Breast epithelium (tissue), 4 donors: ENCODE measurements around the gene OSBPL9. TPM values are rescaled to one million over a fixed set of nuclear protein-coding genes. Genes with fewer than 3 reads are reported as not detected.

Experiments
- DNase-seq, 2 donors: peaks; one replicate each; pipeline ENCODE4 v3.0.0-alpha.2; 2019; ENCODE audit warnings: low spot score in 2 of 2
- H3K27ac ChIP-seq, 2 donors: fragments of 200-600 bp; sonication (generic) in 1 of 2; one replicate each; pipeline ENCODE4 v1.5.1; 2016 to 2019; ENCODE audit warnings: mild to moderate bottlenecking in 1 of 2
- H3K27me3 ChIP-seq, 2 donors: fragments of 200-600 bp; sonication (generic) in 1 of 2; one replicate each; pipeline versions ENCODE4 v1.5.1 to v1.6.0; 2017 to 2019; ENCODE audit warnings: control low read depth in 1 of 2, mild to moderate bottlenecking in 1 of 2
- H3K36me3 ChIP-seq: fragments of 200-600 bp; one replicate; pipeline ENCODE4 v1.5.1; 2019
- H3K4me1 ChIP-seq, 2 donors: fragments of 200-600 bp; sonication (generic); one replicate each; pipeline ENCODE4 v1.5.1; 2016 to 2019; ENCODE audit warnings: control low read depth in 1 of 2
- H3K4me3 ChIP-seq, 3 donors: fragments of 200-600 bp; sonication (generic); 1 replicate in 2 of 3; 2 replicates in 1 of 3; pipeline ENCODE4 v1.5.1; 2016 to 2019; ENCODE audit warnings: mild to moderate bottlenecking in 3 of 3, moderate library complexity in 2 of 3
- H3K9me3 ChIP-seq, 2 donors: fragments of 200-600 bp; sonication (generic) in 1 of 2; one replicate each; pipeline ENCODE4 v1.5.1; 2016 to 2019; ENCODE audit warnings: control low read depth in 1 of 2
- CTCF ChIP-seq, 3 donors: fragments of 450-650 bp; IDR thresholded peaks; one replicate each; pipeline ENCODE4 v1.5.1; 2016 to 2017; ENCODE audit warnings: antibody characterized with exemption in 3 of 3, mild to moderate bottlenecking in 3 of 3, moderate library complexity in 3 of 3
- POLR2A ChIP-seq: fragments of 450-650 bp; IDR thresholded peaks from one replicate; pipeline ENCODE4 v1.6.1; 2016; ENCODE audit warnings: antibody characterized with exemption, mild to moderate bottlenecking, moderate library complexity
- POLR2AphosphoS5 ChIP-seq, 3 donors: sonication (generic); formaldehyde crosslinking; IDR thresholded peaks; one replicate each; pipeline ENCODE4 v1.6.1; 2017; ENCODE audit warnings: antibody characterized with exemption in 3 of 3
- intact Hi-C: fragments of 100-400 bp; cut with DNase I; formaldehyde crosslinking; loops from one replicate; pipeline ENCODE4 v1.15.1; 2023; ENCODE audit warnings: low total_unique reads
- total RNA-seq, 3 donors: library from RNA; depleted of rRNA; stranded (reverse); fragments of >200 nt; gene quantifications; one replicate each; pipeline ENCODE4 v1.1.0, GENCODE V29; 2016

Gene OSBPL9
- total RNA-seq, 3 donors from 2014 or later = 107 to 213 (median 136) TPM

- intact Hi-C loops = no loop called here
- Histone ChIP-seq H3K27ac (peak overlapping the region in 1 of 2 donors; percentile 54), H3K27me3 (no peaks in the 10 kb centered on the region), H3K9me3 (no peaks in the 10 kb centered on the region), H3K36me3 (no peaks in the 10 kb centered on the region), H3K4me3 (no peak overlapping the region), H3K4me1 (no peaks in the 10 kb centered on the region)
- DNase-seq = no peak
- TF ChIP-seq CTCF (IDR thresholded peaks at IDR 0.05) = no peak
- no peak for TF ChIP-seq POLR2A
- TF ChIP-seq POLR2AphosphoS5 (IDR thresholded peaks at IDR 0.05) = no peak
Observed at GRCh38 chr1:51628715-51629590, 12.1 kb downstream of the OSBPL9 start.

DNA sequence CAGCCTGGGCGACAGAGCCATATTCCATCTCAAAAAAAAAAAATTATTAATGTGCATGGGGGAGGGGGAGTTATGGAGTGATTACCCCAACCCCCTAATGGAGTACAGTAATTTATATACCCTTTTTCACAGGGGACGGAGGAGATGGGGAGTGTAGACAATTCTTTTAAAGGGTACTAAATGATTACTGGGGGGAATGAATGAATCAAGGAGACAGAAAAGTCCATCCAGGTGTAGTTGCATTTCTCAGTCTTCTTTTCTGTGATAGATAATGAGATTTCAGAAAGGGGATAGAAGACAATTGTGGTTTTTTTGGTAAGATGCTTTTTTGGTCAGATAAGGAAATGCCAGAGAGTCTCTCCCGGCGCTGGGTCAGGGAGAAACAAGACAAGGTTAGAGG, 13.0 kb downstream of the OSBPL9 start:
- DNase-seq = no peak
- no peak for TF ChIP-seq CTCF (IDR thresholded peaks at IDR 0.05)
- no peak for TF ChIP-seq POLR2AphosphoS5 (IDR thresholded peaks at IDR 0.05)
- no peak for TF ChIP-seq POLR2A
- no peak overlapping the region for H3K4me3 ChIP-seq
- no peaks in the 10 kb centered on the region for H3K9me3 ChIP-seq
- intact Hi-C loops = no loop called here
- no peaks in the 10 kb centered on the region for H3K36me3 ChIP-seq
- no peaks in the 10 kb centered on the region for H3K27me3 ChIP-seq
- no peak overlapping the region for H3K27ac ChIP-seq
- no peaks in the 10 kb centered on the region for H3K4me1 ChIP-seq

DNA sequence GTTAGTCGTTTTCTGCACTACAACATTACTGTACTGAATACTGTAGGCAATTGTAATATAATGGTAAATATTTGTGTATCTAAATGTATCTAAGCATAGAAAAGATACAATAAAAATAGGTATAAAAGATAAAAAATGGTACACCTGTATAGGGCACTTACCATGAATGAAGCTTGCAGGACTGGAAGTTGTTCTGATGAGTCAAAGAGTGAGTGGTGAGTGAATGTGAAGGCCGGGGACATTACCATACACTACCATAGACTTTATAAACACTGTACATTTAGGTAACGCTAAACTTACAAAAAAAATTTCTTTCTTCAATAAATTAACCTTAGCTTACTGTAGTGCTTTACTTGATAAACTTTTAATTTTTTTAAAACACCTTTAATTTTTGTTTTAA, 13.5 kb downstream of the OSBPL9 start:
- H3K27ac ChIP-seq = no peak overlapping the region
- no peak overlapping the region for H3K4me3 ChIP-seq
- no peak for DNase-seq
- intact Hi-C loops = no loop called here
- H3K36me3 ChIP-seq = no peaks in the 10 kb centered on the region
- no peaks in the 10 kb centered on the region for H3K4me1 ChIP-seq
- TF ChIP-seq POLR2A (no peak), POLR2AphosphoS5 (IDR thresholded peaks at IDR 0.05) (no peak), CTCF (IDR thresholded peaks at IDR 0.05) (no peak)
- H3K27me3 ChIP-seq = no peaks in the 10 kb centered on the region
- no peaks in the 10 kb centered on the region for H3K9me3 ChIP-seq

- intact Hi-C loops = no loop called here
- no peaks in the 10 kb centered on the region for H3K27me3 ChIP-seq
- H3K9me3 ChIP-seq = no peaks in the 10 kb centered on the region
- no peaks in the 10 kb centered on the region for H3K36me3 ChIP-seq
- no peak overlapping the region for H3K4me3 ChIP-seq
- no peak overlapping the region for H3K27ac ChIP-seq
- no peaks in the 10 kb centered on the region for H3K4me1 ChIP-seq
- no peak for TF ChIP-seq CTCF (IDR thresholded peaks at IDR 0.05)
- no peak for TF ChIP-seq POLR2AphosphoS5 (IDR thresholded peaks at IDR 0.05)
- TF ChIP-seq POLR2A = no peak
- DNase-seq = no peak
Observed at GRCh38 chr1:51630922-51631321, 14.0 kb downstream of the OSBPL9 start.

- intact Hi-C loops = no loop called here
- DNase-seq = no peak
- no peaks in the 10 kb centered on the region for H3K27me3 ChIP-seq
- no peak overlapping the region for H3K27ac ChIP-seq
- H3K9me3 ChIP-seq = no peaks in the 10 kb centered on the region
- H3K36me3 ChIP-seq = no peaks in the 10 kb centered on the region
- H3K4me3 ChIP-seq = no peak overlapping the region
- TF ChIP-seq POLR2AphosphoS5 (IDR thresholded peaks at IDR 0.05) (no peak), POLR2A (no peak), CTCF (IDR thresholded peaks at IDR 0.05) (no peak)
- no peaks in the 10 kb centered on the region for H3K4me1 ChIP-seq
Observed at GRCh38 chr1:51631747-51632146, 14.9 kb downstream of the OSBPL9 start.
